A549 (cell line): ENCODE results near the gene BCL2L1.
"Not testable (repeated sequence)": the region's sequence is repeated elsewhere in the genome, so short reads cannot be mapped to it uniquely, and the experiment has no call there.

ENCODE experiments used
- CBX2 ChIP-seq: fragments of 200-600 bp; sonication (generic); IDR thresholded peaks from 2 replicates; pipeline ENCODE4 v1.6.1; 2016; ENCODE audit warnings: low read depth, mild to moderate bottlenecking, borderline replicate concordance
- CEBPB ChIP-seq, 2 experiments: fragments of >200 bp in 1 of 2; sonication (Bioruptor Twin) in 1 of 2; formaldehyde crosslinking in 1 of 2; IDR thresholded peaks; 2 replicates each; pipeline ENCODE4 v1.6.1; 2012 to 2016
- CHD2 ChIP-seq: fragments of 150-350 bp; IDR thresholded peaks from 2 replicates; pipeline ENCODE4 v1.6.1; 2014; ENCODE audit warnings: low read length; ENCODE audit not compliant: partially characterized antibody
- ESRRA ChIP-seq: fragments of 150-350 bp; IDR thresholded peaks from 2 replicates; pipeline ENCODE4 v1.6.1; 2014; ENCODE audit warnings: mild to moderate bottlenecking, low read length, borderline replicate concordance
- HDAC2 ChIP-seq: fragments of 200-600 bp; sonication (generic); IDR thresholded peaks from 2 replicates; pipeline ENCODE4 v1.6.1; 2016
- JUN ChIP-seq, 2 experiments: fragments of >200 bp; sonication (Bioruptor Twin); formaldehyde crosslinking; IDR thresholded peaks; 2 replicates in 1 of 2; 3 replicates in 1 of 2; pipeline ENCODE4 v1.6.1; 2016 to 2017
- KDM1A ChIP-seq: fragments of 200-600 bp; sonication (generic); IDR thresholded peaks from 2 replicates; pipeline ENCODE4 v1.6.1; 2016; ENCODE audit warnings: low read depth, mild to moderate bottlenecking
- MAZ ChIP-seq: fragments of 150-350 bp; IDR thresholded peaks from 2 replicates; pipeline ENCODE4 v1.6.1; 2014; ENCODE audit warnings: antibody characterized with exemption, low read depth, low read length, borderline replicate concordance
- PHF8 ChIP-seq: fragments of 200-600 bp; sonication (generic); IDR thresholded peaks from 2 replicates; pipeline ENCODE4 v1.6.1; 2016; ENCODE audit warnings: low read depth, mild to moderate bottlenecking, antibody characterized with exemption, moderate library complexity, borderline replicate concordance
- POLR2A ChIP-seq: IDR thresholded peaks from 2 replicates; pipeline ENCODE4 v1.6.1; 2012; ENCODE audit warnings: mild to moderate bottlenecking, low read length
- TF ChIP-seq, protein P1 (sequence below): IDR thresholded peaks from 2 replicates; pipeline ENCODE4 v1.6.1; 2012; ENCODE audit warnings: low read depth, borderline replicate concordance
- TF ChIP-seq, protein P2 (sequence below): fragments of >200 bp; sonication (Bioruptor Twin); formaldehyde crosslinking; IDR thresholded peaks from 3 replicates; pipeline ENCODE4 v1.5.1; 2016
- TF ChIP-seq, protein P3 (sequence below): IDR thresholded peaks from 2 replicates; pipeline ENCODE4 v1.6.1; 2012
- TF ChIP-seq, protein P4 (sequence below): fragments of 450-650 bp; IDR thresholded peaks from 2 replicates; pipeline ENCODE4 v1.6.1; 2014; ENCODE audit warnings: antibody characterized with exemption

DNA sequence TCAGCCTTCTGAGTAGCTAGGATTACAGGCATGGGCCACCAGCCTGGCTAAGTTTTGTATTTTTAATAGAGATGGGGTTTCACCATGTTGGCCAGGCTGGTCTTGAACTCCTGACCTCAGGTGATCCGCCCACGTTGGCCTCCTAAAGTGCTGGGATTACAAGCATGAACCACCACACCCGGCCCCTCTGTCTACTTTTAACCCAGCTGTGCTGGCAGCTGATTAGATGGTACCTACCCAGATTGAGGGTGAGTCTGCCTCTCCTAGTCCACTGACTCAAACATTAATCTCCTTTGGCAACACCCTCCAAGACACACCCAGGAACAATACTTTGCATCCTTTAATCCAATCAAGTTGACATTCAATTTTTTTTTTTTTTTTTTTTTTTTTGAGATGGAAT, 74.6 kb downstream of the BCL2L1 start:
- not testable (repeated sequence) for TF ChIP-seq ESRRA; MAZ; CEBPB (IDR thresholded peaks at IDR 0.05); HDAC2; JUN (IDR thresholded peaks at IDR 0.05); CBX2; POLR2A; PHF8; CHD2; KDM1A
- TF ChIP-seq, protein P1, sequence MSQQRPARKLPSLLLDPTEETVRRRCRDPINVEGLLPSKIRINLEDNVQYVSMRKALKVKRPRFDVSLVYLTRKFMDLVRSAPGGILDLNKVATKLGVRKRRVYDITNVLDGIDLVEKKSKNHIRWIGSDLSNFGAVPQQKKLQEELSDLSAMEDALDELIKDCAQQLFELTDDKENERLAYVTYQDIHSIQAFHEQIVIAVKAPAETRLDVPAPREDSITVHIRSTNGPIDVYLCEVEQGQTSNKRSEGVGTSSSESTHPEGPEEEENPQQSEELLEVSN: not testable (repeated sequence)
- TF ChIP-seq, protein P2, sequence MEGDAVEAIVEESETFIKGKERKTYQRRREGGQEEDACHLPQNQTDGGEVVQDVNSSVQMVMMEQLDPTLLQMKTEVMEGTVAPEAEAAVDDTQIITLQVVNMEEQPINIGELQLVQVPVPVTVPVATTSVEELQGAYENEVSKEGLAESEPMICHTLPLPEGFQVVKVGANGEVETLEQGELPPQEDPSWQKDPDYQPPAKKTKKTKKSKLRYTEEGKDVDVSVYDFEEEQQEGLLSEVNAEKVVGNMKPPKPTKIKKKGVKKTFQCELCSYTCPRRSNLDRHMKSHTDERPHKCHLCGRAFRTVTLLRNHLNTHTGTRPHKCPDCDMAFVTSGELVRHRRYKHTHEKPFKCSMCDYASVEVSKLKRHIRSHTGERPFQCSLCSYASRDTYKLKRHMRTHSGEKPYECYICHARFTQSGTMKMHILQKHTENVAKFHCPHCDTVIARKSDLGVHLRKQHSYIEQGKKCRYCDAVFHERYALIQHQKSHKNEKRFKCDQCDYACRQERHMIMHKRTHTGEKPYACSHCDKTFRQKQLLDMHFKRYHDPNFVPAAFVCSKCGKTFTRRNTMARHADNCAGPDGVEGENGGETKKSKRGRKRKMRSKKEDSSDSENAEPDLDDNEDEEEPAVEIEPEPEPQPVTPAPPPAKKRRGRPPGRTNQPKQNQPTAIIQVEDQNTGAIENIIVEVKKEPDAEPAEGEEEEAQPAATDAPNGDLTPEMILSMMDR: not testable (repeated sequence)
- TF ChIP-seq, protein P3, sequence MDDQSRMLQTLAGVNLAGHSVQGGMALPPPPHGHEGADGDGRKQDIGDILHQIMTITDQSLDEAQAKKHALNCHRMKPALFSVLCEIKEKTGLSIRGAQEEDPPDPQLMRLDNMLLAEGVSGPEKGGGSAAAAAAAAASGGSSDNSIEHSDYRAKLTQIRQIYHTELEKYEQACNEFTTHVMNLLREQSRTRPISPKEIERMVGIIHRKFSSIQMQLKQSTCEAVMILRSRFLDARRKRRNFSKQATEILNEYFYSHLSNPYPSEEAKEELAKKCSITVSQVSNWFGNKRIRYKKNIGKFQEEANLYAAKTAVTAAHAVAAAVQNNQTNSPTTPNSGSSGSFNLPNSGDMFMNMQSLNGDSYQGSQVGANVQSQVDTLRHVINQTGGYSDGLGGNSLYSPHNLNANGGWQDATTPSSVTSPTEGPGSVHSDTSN: not testable (repeated sequence)
- TF ChIP-seq, protein P4, sequence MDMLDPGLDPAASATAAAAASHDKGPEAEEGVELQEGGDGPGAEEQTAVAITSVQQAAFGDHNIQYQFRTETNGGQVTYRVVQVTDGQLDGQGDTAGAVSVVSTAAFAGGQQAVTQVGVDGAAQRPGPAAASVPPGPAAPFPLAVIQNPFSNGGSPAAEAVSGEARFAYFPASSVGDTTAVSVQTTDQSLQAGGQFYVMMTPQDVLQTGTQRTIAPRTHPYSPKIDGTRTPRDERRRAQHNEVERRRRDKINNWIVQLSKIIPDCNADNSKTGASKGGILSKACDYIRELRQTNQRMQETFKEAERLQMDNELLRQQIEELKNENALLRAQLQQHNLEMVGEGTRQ: not testable (repeated sequence)
